Panc1 (cell line): Measurements from ENCODE around the gene DNAJA1.

Experiments
- POLR2AphosphoS5 ChIP-seq: IDR thresholded peaks from 2 replicates; pipeline ENCODE4 v1.6.1; 2012; ENCODE audit warnings: mild to moderate bottlenecking, low read depth, low read length, moderate library complexity
- TCF7L2 ChIP-seq: IDR thresholded peaks from 2 replicates; pipeline ENCODE4 v1.6.1; 2011; ENCODE audit warnings: mild to moderate bottlenecking, low read depth, low read length, inconsistent platforms
- TF ChIP-seq, protein P1 (sequence below): fragments of 450-650 bp; IDR thresholded peaks from 2 replicates; pipeline ENCODE4 v1.5.1; 2017; ENCODE audit warnings: mild to moderate bottlenecking
- TF ChIP-seq, protein P2 (sequence below), 2 experiments: IDR thresholded peaks; 2 replicates each; pipeline ENCODE4 v1.6.1; 2011 to 2012; ENCODE audit warnings: low read depth in 2 of 2, control low read depth in 1 of 2, low read length in 1 of 2, mild to moderate bottlenecking in 1 of 2, moderate library complexity in 1 of 2; ENCODE audit not compliant: insufficient read depth in 1 of 2

DNA sequence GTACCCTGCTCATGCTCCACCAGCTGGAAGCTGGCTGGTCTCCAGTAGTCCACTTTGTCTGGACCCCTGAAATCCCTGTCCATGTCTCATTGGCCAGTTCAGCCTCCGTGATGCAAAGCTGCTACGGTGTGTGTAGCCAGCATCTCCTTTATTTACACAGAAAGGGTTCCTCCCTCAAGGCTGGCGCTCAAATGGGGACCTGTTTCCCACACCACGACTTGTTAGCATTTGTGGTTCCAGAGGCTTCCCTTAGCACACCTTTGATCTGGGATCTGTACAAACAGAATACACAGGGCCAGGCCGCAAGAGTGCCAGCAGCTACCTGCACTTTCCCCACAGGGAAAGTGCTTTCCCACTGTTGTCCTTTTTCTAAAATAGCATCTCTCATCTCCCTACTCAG is 57.1 kb downstream of the DNAJA1 start:
- TF ChIP-seq POLR2AphosphoS5 (no peak), TCF7L2 (no peak)
- TF ChIP-seq, protein P1, sequence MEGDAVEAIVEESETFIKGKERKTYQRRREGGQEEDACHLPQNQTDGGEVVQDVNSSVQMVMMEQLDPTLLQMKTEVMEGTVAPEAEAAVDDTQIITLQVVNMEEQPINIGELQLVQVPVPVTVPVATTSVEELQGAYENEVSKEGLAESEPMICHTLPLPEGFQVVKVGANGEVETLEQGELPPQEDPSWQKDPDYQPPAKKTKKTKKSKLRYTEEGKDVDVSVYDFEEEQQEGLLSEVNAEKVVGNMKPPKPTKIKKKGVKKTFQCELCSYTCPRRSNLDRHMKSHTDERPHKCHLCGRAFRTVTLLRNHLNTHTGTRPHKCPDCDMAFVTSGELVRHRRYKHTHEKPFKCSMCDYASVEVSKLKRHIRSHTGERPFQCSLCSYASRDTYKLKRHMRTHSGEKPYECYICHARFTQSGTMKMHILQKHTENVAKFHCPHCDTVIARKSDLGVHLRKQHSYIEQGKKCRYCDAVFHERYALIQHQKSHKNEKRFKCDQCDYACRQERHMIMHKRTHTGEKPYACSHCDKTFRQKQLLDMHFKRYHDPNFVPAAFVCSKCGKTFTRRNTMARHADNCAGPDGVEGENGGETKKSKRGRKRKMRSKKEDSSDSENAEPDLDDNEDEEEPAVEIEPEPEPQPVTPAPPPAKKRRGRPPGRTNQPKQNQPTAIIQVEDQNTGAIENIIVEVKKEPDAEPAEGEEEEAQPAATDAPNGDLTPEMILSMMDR, result no peak
- TF ChIP-seq, protein P2, sequence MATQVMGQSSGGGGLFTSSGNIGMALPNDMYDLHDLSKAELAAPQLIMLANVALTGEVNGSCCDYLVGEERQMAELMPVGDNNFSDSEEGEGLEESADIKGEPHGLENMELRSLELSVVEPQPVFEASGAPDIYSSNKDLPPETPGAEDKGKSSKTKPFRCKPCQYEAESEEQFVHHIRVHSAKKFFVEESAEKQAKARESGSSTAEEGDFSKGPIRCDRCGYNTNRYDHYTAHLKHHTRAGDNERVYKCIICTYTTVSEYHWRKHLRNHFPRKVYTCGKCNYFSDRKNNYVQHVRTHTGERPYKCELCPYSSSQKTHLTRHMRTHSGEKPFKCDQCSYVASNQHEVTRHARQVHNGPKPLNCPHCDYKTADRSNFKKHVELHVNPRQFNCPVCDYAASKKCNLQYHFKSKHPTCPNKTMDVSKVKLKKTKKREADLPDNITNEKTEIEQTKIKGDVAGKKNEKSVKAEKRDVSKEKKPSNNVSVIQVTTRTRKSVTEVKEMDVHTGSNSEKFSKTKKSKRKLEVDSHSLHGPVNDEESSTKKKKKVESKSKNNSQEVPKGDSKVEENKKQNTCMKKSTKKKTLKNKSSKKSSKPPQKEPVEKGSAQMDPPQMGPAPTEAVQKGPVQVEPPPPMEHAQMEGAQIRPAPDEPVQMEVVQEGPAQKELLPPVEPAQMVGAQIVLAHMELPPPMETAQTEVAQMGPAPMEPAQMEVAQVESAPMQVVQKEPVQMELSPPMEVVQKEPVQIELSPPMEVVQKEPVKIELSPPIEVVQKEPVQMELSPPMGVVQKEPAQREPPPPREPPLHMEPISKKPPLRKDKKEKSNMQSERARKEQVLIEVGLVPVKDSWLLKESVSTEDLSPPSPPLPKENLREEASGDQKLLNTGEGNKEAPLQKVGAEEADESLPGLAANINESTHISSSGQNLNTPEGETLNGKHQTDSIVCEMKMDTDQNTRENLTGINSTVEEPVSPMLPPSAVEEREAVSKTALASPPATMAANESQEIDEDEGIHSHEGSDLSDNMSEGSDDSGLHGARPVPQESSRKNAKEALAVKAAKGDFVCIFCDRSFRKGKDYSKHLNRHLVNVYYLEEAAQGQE (IDR thresholded peaks at IDR 0.05; ENCODE audit: insufficient read depth in 1 of 2, low read depth in 2 of 2, low read length in 1 of 2), result no peak
